Inferior parietal cortex (tissue), 1 donor: Measurements from ENCODE around the gene HBD.
"Not testable (repeated sequence)": the region's sequence is repeated elsewhere in the genome, so short reads cannot be mapped to it uniquely, and the experiment has no call there.

Experiments
- DNase-seq: peaks from one replicate; pipeline ENCODE4 v3.0.0-alpha.2; 2016; ENCODE audit errors: extremely low spot score

Gene HBD

GRCh38 chr11:5253440-5253839 is 19.2 kb upstream of the HBD start:
- DNase-seq = not testable (repeated sequence)

GRCh38 chr11:5252919-5253265 is 18.6 kb upstream of the HBD start:
- DNase-seq = no peak

GRCh38 chr11:5252192-5252918 is 18.1 kb upstream of the HBD start:
- DNase-seq = no peak

- no peak for DNase-seq
Measured at GRCh38 chr11:5251746-5252145, 17.5 kb upstream of the HBD start.

- no peak for DNase-seq
Measured at GRCh38 chr11:5250543-5251204, 16.4 kb upstream of the HBD start.

DNA sequence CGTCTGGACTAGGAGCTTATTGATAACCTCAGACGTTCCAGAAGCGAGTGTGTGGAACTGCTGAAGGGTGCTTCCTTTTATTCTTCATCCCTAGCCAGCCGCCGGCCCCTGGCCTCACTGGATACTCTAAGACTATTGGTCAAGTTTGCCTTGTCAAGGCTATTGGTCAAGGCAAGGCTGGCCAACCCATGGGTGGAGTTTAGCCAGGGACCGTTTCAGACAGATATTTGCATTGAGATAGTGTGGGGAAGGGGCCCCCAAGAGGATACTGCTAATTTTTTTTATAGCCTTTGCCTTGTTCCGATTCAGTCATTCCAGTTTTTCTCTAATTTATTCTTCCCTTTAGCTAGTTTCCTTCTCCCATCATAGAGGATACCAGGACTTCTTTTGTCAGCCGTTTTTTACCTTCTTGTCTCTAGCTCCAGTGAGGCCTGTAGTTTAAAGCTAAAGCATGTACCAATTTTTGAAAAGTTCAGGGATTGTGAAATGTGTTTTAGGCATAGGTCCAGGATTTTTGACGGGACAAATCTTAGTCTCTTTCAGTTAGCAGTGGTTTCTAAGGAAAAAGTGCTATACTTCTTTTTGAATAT is 15.6 kb upstream of the HBD start, which contains the start of gene HBG1:
HBG1 (minus strand) TSS at position 51 of the 590 bp plus-strand sequence. CDS start 53 bp downstream, outside the sequence.
- not testable (repeated sequence) for DNase-seq

DNA sequence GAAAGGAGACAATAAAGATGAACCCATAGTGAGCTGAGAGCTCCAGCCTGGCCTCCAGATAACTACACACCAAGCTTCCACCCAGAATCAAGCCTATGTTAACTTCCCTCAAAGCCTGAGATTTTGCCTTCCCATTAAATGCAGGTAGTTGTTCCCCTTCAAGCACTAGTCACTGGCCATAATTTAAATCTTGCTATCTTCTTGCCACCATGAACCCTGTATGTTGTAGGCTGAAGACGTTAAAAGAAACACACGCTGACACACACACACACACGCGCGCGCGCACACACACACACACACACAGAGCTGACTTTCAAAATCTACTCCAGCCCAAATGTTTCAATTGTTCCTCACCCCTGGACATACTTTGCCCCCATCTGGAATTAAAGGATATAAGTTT is 14.2 kb upstream of the HBD start:
- DNase-seq = not testable (repeated sequence)

DNA sequence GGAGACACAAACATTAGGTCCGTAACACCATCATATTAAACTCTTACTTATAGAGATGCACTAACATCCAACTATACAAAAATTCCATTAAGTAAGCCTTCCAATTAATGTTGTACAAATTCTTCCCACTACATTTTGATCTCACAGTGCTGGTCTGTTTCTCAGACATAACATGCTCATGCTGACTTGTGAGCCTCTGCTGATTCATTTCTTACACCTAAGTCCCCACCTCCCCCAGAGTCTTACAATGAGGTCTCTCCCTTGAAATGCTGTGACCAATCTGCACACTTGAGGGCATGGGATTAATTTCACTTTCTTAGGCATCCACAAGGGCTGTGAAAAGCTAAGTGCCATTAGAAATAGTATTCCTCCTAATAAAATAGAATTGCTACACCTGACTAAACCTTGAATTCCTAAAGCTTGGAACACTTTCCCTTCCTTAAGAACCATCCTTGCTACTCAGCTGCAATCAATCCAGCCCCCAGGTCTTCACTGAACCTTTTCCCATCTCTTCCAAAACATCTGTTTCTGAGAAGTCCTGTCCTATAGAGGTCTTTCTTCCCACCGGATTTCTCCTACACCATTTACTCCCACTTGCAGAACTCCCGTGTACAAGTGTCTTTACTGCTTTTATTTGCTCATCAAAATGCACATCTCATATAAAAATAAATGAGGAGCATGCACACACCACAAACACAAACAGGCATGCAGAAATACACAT is 13.3 kb upstream of the HBD start:
- no peak for DNase-seq

DNA sequence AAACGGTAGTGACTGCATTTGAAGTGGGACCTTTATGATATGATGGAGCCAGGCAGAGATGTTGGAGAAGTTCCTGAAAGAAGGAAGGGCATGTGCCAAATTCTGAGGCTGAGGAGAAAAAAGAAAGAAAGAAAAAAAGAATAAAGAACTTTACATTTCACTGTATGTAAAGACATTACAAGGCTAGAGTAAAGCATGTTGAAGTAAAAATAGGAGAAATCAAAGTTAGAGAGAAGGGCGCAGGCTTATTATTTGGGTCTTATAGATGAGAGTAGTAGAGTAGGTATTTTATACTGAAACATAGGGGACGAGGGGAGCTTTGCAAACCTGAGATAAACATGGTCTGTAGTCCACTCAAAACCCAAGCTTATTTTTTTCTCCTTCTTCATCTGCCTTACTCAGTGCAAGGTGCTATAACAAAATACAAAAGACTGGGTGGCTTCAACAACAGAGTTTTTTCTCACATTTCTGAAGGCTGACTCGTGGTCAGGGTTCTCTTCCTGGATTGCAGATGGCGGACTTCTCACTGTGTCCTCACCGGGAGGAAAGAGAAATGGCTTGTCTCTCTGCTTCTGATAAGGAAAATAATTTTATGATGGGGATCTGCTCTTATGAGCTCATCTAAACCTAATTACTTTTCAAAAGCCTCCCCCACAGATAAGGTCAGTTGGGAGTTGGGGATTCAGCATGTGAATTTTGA is 12.6 kb upstream of the HBD start:
- DNase-seq = no peak

- DNase-seq = no peak
Measured at GRCh38 chr11:5245155-5245554, 10.9 kb upstream of the HBD start.

DNA sequence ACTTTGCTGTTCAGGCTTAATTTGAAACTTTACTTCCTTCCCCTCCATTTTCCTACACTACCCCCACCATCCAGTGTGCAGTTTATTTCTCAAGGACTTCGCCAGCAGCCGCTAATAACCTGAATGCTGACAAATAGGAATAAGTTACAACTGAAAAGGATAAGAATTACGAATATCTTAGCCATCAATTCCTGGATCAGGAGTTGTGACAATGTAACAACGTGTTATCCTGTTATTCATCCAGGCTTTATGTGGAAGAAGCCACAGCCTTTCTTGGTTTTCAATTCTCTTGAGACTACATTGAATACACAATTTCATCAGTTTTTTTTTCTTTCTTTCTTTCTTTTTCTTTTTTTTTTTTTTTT is 9.5 kb upstream of the HBD start:
- no peak for DNase-seq

DNA sequence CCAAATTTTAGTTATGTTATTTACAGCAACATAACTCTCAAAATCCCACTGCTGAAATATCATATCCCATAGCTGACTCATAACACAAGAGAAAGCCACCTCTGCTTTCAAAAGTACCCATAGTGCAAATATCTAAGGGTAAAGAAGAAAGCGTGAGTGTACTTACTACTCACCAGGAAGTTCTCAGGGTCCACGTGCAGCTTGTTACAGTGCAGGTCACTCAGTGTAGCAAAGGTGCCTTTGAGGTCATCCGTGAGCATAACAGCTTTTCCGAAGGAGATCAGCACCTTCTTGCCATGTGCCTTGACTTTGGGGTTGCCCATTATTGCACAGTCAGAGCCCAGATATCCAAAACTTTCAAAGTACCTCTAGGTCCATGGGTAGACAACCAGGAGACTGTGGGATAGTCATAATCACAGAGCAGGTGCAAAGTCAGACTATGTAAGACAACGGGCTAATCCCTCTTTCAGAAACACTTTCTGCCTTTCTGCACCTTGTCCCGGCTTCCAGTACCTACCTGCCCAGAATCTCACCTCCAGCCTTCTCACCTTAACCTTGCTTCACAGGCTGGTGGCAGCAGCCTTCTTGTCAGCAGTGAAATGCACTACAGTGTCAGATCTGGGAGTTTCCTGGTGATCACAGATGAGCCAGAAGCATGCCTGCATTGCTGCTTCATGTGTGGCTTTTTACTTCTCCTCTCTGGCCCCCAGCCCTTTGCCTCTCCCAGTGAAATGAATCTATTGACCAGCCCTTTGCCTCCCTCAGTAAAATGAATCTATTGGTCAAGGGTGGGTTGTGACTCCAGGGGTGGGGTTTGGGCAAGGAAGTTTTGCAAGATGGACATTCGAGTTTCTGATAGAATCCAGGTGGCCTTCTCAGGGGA is 8.9 kb upstream of the HBD start:
- no peak for DNase-seq

DNA sequence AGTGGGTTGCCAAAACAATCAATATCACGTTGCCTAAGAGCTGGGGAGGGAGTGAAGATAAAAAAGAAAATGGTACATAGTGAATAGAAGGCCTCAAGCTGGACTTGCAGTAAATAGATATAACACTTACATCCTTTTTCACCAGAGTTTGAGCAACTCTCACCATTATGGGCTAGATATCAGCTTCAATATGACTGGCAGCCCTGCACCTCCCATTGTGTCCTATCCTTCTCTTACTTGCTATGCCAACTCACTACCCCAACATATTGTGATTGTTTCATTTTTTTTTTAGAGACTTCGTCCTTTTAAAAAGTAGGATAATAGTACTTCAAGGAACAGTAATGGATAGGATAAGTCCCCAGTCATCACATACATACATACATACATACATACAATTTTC is 7.9 kb upstream of the HBD start:
- no peak for DNase-seq

DNA sequence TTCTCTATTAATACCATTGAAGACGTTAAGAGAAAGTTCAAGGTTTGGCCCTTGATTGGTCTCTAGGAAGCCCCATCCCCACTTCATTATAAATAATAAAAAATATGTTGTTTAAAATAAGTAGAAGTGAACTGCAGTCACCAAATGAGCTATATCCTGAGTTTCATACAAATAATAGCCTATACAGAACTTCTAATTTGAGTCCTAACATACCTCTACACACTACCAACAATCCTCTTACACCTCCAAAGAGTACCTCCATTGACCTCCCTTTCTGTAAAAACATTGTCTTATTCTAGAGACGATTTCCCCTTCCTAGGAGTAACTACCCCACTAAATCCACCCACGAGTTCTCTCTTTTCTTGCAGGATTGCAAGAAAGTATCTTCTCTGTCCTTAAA is 7.2 kb upstream of the HBD start:
- no peak for DNase-seq

GRCh38 chr11:5240458-5240857 is 6.2 kb upstream of the HBD start:
- DNase-seq = no peak

DNA sequence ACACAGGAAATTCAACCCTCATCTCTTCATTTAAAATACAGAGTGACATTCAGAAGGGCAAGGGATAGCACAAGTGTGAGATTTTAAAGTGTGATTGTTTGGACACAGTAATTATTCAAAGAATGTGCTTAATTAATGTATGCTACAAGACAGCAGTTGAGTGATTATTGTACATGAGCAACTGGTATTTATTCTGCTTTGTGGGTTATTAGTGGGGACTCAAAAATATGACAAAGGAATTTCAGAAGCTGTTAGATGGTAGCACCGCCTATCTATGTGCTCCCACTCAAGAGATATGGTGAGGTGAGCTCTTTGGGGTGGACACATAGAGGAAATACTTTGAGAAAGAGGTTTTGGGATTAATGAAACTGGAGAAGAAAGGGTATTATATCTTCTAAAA is 5.8 kb upstream of the HBD start:
- no peak for DNase-seq

- no peak for DNase-seq
Measured at GRCh38 chr11:5239046-5239445, 4.8 kb upstream of the HBD start.

DNA sequence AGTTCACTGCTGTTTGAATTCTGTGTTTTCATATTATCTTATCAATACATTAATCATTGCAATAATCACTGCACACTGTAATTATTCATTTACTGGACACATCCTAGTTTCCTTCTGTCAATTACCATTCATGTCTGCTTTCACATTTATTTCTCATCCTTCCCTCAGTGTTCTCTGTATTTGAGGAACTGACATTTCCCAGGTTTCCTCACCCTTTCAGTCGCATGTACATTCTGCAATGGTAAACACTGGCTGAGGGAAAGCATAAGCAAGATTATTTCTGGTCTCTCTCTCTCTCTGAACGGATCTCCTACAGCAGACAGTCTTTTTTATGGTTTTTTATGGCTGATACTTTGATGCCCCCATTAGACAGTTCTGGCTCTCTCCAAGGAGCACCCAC is 4.2 kb upstream of the HBD start:
- DNase-seq = no peak

GRCh38 chr11:5237420-5237819 is 3.1 kb upstream of the HBD start:
- DNase-seq = no peak

DNA sequence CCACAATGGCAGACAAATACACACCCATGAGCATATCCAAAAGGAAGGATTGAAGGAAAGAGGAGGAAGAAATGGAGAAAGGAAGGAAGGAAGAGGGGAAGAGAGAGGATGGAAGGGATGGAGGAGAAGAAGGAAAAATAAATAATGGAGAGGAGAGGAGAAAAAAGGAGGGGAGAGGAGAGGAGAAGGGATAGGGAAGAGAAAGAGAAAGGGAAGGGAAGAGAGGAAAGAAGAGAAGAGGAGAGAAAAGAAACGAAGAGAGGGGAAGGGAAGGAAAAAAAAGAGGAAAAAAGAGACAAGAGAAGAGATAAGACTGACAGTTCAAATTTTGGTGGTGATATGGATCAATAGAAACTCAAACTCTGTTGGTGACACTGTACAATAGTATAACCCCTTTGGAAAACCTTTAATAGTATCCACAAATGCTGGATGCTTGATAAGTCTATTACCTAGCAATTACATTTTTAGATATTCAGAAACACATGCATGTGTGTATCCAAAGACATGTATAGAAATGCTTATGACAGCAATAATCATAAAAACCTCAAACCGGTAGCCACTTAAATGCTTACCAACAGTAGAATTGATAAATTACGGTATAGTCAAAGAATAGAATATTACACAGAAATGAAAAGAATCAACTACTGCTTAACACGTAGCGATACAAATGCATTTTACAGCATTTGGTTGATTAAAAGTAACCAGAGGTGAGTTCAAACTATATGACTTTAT is 1.2 kb upstream of the HBD start:
- no peak for DNase-seq
